CD4-positive, alpha-beta T cell treated with Interferon alpha-2 for 1 hour (primary cell): ENCODE measurements around the gene DOC2B.
"Not testable (repeated sequence)": the region's sequence is repeated elsewhere in the genome, so short reads cannot be mapped to it uniquely, and the experiment has no call there.

Experiments
- DNase-seq, 2 donors: peaks; one replicate each; pipeline ENCODE4 v3.0.0-alpha.2; 2020 to 2022

The DOC2B gene

DNA sequence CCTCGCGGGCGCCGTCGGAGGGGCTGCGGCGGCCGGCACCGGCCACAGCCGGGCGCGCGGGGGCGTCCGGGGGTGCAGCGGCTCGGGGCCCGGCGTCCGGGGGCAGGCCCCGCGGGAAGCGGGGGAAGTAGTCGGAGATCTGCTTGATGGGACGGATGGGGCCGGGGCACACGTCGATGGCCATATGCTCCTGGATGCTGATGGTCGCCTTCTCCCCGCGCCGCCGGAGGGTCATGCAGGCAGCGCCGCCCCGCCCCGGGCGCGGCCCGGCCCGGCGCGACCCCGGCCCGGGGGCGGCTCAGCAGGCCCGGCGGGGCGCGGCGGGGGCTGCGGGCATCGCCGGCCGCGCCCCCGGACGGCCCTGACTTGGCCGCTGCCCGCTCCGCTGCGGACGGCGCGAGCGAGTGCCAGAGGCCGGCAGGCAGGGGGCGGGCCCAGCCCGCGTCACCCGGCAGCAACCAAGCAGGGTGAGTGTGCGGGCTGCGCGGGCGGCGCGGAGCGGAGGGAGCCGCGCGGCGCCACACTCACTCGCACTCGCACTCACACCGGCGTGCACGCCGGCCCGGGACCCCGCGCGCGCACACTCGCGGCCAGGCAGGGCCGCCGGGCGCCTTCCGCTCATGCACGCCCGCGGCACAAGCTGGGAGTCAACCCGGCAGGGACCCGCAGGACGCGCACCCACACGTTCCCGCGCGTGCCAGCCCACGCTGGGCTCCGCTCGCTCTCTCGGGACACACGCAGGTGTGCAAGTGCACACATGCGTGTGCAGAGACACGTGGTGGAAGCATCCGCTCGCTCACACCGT, at the start of gene DOC2B:
Gene DOC2B (minus strand): TSS at position 406 of the 805 bp plus-strand sequence. CDS start 171 bp downstream, at position 235.
- DNase-seq, result peak in 1 of 2 donors; percentile 9

DNA sequence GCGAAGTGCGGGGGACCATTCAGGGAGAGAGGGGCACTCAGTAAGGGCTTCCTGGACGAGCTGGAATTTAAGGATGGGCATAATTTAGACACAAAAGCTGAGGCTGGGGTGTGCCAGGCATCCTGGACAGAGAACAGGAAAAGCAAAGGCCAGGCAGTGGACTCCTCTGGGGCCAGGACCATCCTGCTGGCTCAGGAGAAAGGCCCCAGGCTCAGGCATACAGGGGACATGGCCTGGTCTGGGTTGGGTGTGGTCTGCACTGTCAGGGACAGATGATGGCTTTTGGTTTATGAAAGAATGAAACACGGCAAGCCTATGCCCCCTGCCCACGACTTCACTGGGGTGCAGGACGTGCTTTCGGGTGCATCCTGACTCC, 48.9 kb upstream of the DOC2B start:
- DNase-seq, result no peak

DNA sequence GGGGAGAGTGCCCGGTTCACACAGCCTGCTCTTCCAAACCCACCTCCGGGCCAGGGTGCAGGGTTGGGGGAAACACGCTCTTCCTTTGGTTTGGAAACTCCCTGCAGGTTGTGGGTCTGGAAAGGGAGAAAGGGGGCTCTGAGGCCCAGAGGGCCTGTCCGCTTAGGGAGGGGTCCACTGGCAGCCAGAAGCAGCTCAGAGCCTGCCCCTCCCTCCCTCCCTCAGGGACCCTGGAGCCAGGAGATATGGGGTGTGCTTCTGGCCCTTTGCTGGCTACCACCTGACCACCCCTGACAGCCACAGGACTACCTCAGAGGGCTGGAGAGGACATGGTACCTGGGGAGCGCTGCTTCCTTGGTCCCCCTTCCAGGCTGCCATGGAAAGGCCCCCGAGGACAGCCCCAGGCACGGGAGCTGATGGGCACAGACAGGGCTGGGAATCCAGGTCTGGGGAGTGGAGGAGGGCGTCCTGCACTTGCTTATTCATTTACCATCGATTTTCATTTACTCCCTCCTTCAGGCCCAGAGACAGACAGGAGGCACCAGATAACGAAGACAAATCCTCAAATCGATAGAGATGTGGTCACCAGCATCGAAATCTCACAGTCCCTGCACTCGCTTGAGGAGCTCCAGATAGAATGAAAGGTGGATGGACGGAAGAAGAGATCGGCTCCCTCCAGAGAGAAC, 48.4 kb upstream of the DOC2B start:
- DNase-seq, result no peak

DNA sequence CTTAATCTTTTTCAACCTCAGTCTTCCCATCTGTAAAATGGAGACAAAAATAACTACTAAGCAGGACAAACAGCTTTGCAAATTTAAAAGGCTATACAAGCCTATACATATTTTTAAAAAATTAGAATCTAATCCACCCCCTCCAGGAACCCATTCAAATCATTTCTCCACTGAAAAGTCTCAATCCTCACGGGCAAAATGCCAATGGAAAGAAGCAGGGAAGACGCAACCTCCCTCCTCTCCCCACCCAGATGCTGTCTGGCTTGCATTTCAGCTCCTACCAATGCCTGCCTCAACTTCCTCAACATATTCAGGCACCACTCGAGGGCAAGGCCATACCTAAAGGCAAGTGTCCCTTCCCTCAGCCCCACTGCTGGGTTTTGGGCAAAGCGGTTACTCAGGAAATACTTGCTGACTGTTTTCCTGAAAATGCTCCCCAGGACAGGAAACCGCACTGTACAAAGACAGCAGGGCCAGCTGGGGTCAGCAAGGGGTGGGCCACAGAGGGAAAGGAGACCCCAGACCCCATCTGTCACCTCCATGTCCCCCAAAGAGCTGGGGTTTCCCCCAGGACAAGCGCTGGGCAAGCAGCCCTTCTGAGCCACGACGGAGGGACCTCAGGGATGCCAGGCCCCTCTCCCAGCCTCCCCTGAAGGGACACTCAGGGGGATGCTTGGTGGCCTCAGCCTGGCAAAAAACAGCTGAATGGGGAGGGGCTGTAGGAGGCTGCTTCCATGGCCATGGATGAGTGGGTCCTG, 47.7 kb upstream of the DOC2B start:
- DNase-seq, result no peak

DNA sequence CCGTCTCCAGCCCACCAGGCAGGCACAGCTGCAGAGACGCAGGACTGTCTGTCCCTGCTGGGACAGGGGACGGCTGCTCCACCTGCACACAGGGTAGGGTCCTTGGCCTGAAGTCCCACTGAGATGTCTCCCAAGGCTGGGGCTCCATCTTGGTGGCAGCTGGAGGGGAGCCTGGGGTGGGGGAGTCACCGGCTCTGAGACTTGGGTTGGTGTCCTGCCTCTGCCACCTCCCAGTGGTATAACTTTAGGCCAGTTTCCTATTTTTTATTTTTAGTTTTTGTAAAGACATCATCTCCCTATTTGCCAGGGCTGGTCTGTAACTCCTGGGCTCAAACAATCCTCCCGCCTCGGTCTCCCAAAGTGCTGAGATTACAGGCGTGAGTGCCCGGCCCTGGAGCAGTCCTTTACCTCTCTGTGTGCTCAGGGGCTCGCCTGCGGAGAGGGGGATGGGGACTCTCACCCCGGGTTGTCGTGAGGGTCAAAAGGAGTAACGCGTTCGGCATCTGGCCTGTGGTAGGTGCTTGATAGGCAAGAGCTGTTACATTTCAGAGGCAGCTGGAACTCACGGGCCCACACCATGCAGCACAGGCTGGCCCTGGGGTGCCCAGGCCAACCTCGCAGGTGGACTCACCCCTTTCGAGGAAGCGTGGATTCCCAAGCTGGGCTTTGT, 46.6 kb upstream of the DOC2B start:
- no peak for DNase-seq

DNA sequence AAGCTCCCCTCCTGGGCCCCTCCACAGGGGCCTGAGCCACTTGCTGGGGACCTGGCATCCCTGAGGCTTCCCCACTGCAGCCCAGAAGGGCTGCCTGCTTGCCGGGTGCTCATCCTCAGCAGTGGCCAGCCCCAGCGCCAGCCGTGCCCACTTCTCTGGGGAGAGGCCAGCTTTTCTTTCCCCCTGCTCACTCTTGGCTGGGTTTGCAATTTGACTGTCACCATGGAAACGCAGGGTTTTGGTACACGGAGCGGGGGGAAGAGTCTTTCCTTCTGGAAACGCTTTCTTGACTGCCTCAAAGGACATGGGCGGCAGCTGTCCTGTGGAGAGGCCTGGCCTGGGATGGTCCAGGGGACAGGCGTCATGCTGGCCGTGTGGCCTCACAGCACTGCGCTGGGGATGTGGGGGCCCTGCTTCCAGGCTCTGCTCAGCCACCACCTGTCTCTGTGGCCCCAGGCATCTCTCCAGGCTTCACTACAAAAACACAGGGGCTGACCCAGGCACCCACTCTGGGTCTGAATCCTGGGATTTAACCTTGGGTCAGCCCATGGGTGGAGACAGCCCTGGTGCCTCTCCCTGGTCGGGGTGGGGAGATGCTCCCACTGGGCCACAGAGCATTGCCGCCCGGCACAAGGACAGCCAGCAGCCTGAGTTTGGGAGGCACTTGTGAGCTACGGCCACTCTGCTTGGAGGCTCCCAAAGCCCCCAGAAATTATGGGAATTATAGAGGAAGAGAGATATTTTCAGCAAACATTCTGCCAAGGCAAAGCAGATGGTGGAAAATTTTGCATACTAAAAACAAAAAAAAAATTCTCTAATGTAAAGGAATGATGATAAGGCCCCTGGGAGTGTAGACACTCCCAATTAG, 45.9 kb upstream of the DOC2B start:
- no peak for DNase-seq

DNA sequence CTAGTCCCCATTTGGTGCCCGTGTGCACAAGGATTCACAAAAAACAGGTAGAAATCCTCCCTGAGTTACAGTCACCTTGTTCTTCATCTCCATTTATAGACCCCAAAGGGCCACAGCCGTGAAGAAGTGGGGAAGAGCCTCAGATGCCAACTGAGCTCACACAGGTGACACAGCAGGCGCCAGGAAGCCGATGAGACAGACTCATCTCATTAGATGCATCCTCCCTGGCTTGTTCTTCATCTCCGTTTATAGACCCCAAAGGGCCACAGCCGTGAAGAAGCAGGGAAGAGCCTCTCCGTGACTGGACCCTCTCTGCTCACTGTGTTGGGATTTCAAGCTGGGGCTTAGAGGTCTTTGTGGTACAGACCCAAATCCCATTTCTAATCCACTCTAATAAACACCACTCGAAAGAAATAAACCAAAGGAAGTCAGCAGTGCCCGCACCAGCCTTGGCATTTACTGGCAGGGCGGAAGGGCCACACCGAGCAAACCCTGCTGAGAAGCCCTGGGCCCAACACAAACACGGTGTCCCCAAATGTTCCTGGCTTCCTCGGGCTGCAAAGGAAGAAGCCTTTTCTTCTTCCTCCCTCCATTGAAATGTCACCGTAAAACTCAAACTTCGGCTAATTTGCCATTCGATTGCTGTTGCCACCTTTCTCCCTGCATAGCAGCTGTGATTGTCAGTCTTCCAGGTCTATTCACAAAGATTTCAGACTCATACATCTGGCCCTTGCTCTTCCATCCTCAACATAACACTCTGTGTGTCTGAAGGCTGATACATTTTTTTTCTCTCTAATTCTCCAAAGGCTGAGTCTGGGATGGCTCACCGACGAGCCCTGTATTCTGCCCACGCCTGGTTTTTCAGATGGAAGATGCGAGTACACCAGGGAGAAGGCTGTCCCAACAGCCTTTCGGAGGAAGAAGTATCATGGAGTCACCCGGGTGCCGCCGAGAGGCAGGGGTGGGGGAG, 44.9 kb upstream of the DOC2B start:
- no peak for DNase-seq

DNA sequence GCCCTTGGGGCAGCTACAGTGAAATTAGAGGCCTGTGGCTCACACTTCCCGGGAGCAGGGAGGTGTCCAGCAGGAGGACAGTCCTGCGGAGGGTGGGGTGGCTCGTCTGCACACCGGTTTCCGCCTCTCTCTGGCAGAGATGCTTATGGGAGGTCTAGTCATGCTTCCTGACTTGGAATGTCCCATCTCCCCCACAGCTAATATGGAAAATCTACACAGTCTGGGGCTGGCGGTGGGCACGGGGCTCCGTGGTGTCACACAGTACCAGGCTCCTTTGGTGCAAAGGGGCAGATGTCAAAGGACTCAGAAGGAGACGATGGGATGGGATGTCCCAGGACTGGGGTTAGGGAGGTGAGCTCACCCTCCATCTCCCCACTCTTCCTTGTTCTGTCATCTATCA, 44.1 kb upstream of the DOC2B start:
- DNase-seq, result no peak

DNA sequence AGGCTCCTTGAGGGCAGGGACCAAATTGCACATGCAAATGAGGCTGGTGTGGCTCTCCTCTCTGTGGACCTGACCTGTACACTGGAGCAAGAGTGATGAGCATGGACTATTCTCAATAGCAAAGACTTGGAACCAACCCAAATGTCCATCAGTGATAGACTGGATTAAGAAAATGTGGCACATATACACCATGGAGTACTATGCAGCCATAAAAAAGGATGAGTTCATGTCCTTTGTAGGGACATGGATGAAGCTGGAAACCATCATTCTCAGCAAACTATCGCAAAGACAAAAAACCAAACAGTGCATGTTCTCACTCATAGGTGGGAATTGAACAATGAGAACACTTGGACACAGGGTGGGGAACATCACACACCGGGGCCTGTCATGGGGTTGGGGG, 43.1 kb upstream of the DOC2B start:
- not testable (repeated sequence) for DNase-seq

DNA sequence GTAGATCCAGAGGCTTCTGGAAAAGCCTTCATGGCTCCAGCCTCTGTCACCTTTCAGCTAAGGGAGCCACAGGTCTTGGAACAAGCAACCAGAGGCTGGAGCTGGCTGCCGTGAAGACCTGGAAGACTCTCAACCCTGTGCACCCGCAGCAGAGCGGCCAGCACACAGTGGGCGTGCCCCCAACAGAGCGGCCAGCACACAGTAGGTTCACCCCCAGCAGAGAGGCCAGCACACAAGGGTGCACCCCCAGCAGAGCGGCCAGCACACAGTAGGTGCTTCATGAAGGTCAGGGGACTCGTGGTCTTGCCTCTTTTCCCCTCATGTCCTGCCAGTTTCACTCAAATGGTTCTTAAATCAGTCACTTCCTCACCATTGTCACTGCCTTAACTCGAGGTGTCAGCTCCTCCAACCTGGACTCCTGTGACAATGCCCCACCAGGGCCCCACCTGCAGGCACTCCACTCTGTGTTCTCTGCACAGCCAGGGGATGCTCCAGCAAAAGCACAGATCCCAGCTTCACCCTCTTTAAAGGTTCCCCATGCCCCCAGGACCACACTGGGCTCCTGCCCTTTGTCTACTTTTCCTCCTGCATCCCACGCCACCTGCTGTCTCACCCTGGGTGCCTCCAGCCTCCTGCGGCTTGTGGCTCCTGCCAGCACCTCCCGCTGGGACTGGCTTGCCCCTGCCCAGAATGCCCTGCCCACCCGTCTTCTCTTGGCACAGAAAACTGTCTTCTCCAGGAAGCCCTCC, 42.4 kb upstream of the DOC2B start:
- DNase-seq, result no peak

DNA sequence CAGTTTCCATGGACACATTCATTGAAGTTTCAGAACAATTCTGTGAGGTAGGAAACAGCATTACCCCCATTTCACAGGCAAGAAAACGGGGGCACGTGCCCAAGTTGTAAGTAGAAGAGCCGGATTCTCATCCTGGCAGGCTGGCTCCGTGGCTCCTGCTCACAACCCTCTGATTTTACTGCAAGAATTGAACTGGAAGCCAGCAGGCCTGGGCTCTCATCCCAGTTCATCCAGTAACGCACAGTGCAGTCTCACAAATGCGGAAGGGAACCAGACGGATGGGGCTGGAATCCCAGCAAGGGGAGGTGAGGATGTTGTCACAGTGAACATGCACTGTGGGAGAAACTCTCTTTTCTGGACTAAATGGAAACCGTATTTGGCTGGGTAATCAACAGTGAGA, 40.7 kb upstream of the DOC2B start:
- no peak for DNase-seq

DNA sequence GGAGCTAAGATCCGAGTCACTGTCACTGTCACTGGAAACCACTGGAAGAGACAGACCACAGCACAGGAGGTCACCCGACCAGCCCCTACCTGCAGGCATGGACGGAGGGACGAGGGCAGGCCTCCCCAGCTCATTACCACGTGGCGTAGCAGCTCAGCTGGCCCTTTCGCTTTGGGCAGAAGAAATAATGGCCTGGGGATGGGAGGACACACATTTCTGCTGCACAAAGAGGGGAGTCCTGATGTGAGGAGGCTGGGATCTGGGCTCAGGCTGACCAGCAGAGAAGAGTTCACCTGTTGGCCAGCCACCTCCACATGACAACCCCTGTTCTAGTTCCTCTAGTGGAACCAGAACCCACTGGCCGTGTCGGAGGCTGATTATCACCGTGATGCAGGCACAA, 38.2 kb upstream of the DOC2B start:
- DNase-seq, result no peak

DNA sequence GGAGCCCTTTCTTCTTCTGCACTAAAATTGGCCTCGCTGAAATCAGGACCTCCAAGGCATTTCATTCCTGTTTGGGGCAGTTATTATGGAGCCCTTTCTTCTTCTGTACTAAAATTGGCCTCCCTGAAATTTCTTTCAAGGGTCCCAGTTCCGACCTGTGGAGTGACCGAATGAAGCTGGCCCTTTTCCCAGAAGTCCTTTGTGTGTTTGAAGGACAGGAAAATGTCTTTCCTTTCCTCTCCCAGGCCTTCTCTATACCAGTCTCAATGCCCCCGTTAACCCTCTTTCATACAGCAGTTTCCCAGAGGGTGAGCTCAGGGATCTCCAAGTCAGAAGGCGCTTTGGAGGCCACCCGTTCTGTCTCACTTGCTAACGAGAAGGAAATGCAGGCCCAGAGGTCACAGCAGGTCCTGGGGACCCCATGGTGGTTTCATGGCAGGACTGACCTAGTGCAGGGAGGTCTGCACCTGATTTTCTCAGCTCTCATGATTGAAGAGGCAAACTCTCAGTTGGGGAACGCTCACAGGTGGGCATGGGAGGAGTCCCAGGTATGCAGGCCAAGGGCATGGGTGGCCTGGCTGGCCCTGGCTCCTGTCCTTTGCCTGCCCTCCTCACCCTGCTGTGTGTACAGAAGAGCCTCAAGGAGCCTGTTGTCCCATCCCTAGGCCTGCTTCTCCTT, 37.1 kb upstream of the DOC2B start:
- DNase-seq, result no peak

DNA sequence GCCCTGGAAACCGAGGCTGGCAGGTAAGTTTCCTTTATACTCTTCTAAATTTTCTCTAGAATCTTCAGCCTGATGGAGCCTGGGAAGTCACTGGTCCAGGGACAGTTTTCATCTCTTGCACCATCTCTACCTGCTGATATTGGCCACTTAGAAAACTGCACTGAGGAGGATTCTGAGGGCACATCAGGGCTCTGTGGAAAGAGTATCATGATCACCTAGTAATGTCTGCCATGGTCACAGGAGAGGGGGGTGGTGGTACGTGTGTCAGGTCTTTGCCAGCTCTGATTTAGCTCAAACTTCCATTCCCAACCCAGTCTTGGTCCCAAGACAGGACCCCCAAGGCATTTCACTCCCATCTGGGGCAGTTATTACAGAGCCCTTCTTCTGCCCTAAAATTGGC, 35.2 kb upstream of the DOC2B start:
- no peak for DNase-seq

DNA sequence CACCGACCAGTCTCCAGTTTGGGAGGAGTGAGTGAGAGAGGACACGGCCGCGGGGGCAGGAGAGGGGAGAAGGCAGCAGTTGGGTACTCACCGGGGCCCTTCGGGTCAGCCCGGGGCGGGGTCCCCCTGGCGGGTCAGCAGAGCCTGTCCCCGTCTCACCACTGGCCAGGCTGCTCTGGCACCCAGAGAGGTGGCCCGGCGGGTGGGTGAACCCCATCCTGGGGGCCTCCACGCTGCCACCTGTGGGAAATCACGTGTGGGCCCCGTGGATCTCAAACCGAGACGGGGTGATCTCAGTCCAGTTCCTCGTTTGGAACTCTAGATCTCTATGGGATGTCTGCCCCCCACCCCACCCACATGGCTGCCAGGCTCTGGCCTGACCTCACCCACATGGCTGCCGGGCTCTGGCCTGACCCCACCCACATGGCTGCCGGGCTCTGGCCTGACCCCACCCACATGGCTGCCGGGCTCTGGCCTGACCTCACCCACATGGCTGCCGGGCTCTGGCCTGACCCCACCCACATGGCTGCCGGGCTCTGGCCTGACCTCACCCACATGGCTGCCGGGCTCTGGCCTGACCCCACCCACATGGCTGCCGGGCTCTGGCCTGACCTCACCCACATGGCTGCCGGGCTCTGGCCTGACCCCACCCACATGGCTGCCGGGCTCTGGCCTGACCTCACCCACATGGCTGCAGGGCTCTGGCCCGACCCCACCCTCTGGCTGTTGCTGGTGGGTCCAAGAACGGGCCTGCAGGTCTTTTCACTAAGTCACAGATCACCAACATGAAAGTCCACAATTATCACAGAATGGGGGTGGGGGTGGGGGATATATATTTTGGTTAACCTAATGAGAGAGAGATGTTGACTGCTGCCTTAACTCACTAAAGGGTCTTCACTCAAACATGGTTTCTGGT, 34.4 kb upstream of the DOC2B start:
- not testable (repeated sequence) for DNase-seq

DNA sequence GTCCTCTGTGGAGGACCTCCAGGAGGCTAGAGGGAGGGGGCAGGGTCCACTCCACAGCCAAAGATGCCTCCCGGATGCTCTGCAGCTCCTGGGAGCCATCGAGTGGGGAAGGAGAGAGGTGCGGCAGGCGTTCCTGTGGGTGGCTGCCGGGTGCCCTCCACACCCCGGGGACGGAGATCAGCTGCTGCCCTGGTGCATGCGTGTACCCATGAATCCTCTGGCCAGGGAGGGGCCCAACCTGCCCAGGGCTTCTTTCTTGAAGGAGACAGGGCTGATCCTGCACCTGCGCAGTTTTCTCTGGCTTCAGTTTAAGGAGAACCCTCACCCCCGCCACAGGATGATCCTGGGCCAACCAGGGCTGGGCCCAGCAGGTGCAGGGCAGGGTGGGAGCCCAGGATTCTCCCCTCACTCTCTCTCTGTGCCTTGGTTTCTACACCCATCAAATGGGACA, 33.5 kb upstream of the DOC2B start:
- no peak for DNase-seq

DNA sequence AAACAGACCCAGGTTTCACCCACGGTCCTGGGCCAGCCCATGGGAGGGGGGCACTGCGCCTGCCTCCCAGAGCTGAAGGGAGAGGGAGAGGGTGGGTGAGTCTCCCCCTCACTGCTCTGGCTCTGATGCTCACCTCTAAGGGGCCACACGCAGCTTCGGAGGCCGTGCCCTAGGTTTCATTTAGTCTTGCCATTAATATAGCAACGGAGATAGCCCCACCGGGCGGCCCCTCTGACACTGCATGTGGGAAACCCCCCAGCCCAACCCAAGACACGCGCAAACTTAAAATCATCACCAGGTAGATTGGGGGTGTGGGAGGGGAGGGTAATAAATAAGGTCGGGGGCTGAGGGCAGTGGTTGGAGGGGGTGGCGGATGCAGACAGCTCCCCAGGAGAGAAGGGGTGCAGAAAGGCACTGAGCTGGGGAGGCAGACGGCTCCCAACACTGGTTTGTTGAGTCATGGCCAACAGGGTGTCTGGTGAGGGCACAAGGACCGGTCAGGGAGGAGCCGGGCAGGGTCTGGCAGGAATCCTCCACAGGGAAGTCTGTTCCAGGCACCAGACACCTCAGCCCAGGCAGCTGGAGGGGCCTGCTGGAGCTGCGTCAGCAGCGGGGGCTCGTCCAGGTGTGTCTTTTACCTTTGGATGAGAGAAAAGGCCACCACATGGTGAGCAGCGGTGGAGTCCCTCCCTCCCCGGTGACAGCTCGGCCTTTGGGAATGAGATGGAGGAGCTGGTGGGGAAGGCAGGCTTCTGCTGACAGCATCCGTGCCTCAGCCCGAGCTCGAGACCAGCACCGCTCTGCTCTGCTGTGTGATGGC, 32.0 kb upstream of the DOC2B start:
- no peak for DNase-seq
